K562 (cell line): ENCODE results near the gene ABCC10. TPM values are rescaled to one million over a fixed set of nuclear protein-coding genes. Genes with fewer than 3 reads are reported as not detected.

Experiments
- ATF3 ChIP-seq, 2 experiments: fragments of 450-650 bp in 1 of 2; sonication (generic) in 1 of 2; formaldehyde crosslinking in 1 of 2; IDR thresholded peaks in 1 of 2; conservative IDR thresholded peaks in 1 of 2; 2 replicates each; pipeline versions ENCODE4 v1.6.1 to v1.8.1; 2016 to 2023; ENCODE audit warnings: mild to moderate bottlenecking in 2 of 2, moderate library complexity in 2 of 2, inconsistent platforms in 1 of 2, missing genetic modification reagents in 1 of 2
- CTCF ChIP-seq, 3 experiments: IDR thresholded peaks in 2 of 3; conservative IDR thresholded peaks in 1 of 3; 2 replicates each; pipeline ENCODE4 v1.5.1; 2011 to 2012; ENCODE audit warnings: low read length in 3 of 3, mild to moderate bottlenecking in 3 of 3, control low read depth in 2 of 3, improper control_type of control experiment in 1 of 3, inconsistent platforms in 1 of 3, low read depth in 1 of 3, mixed read lengths in 1 of 3, moderate library complexity in 1 of 3; ENCODE audit not compliant: insufficient read depth in 2 of 3
- IFI16 ChIP-seq: fragments of 250-450 bp; sonication (Bioruptor Pico); IDR thresholded peaks from 2 replicates; pipeline ENCODE4 v2.1.2; 2022; ENCODE audit warnings: mild to moderate bottlenecking, inconsistent platforms
- KDM2B ChIP-seq: fragments of 250-450 bp; sonication (Bioruptor Pico); IDR thresholded peaks from 2 replicates; pipeline ENCODE4 v1.8.0; 2021; ENCODE audit warnings: mild to moderate bottlenecking, moderate library complexity
- MECOM ChIP-seq: fragments of 250-450 bp; sonication (Bioruptor Pico); IDR thresholded peaks from 2 replicates; pipeline ENCODE4 v1.8.0; 2022; ENCODE audit warnings: inconsistent platforms
- NONO ChIP-seq, 2 experiments: fragments of 200-400 bp in 1 of 2; fragments of 450-650 bp in 1 of 2; formaldehyde crosslinking in 1 of 2; IDR thresholded peaks; 2 replicates each; pipeline ENCODE4 v1.6.1; 2017; ENCODE audit warnings: low read depth in 2 of 2, mild to moderate bottlenecking in 2 of 2, moderate library complexity in 2 of 2, low read length in 1 of 2
- RBM39 ChIP-seq: fragments of 200-400 bp; formaldehyde crosslinking; optimal IDR thresholded peaks from 2 replicates; pipeline ENCODE3; 2018; ENCODE audit warnings: low read depth, low read length
- XRCC4 ChIP-seq: IDR thresholded peaks from one replicate; pipeline ENCODE4 v1.6.1; 2011; ENCODE audit not compliant: insufficient read depth, insufficient read length; ENCODE audit errors: extremely low read depth
- ZBTB34 ChIP-seq: fragments of 250-450 bp; sonication (Bioruptor Pico); IDR thresholded peaks from 2 replicates; pipeline ENCODE4 v1.8.0; 2021; ENCODE audit warnings: mild to moderate bottlenecking, moderate library complexity
- ZNF436 ChIP-seq: fragments of 250-450, 450-650 bp; sonication (Bioruptor Pico); formaldehyde crosslinking; IDR thresholded peaks from 2 replicates; pipeline ENCODE4 v1.7.0; 2020; ENCODE audit warnings: mild to moderate bottlenecking
- polyA plus RNA-seq, 8 experiments: library from polyadenylated mRNA; depleted of rRNA in 4 of 8; stranded (reverse) in 5 of 8; unstranded in 3 of 8; fragments of >200 nt; fragmentation: Nextera tagmentation in 2 of 8; fragmentation: Illumina TruSeq in 1 of 8; extraction: Ambion mirVana in 2 of 8; extraction: Trizol in 1 of 8; gene quantifications; 2 replicates each; pipeline versions ENCODE4 v1.2.1 to v1.2.3, GENCODE V29; 2011 to 2014; ENCODE audit warnings: inconsistent platforms in 1 of 8, missing spikeins in 1 of 8
- total RNA-seq, 7 experiments: library from RNA; depleted of rRNA in 6 of 7; stranded (reverse); fragments of >200 nt in 6 of 7; fragmentation: Illumina TruSeq in 2 of 7; extraction: Trizol in 2 of 7; gene quantifications; 2 replicates each; pipeline versions ENCODE4 v1.2.1 to v1.2.3, GENCODE V29; 2011 to 2021; ENCODE audit warnings: low replicate concordance in 1 of 7

ABCC10 gene
- total and polyA plus RNA-seq, 9 of the 15 experiments (the other 6 are each of a cell fraction or from before 2014, with no cell fraction given), result 2.4 to 29.1 (median 13.7) TPM

GRCh38 chr6:43427406-43428111 lies at the start of gene ABCC10 (continued):
- no peak for TF ChIP-seq MECOM (CRISPR knock-in tag)
- 0 out of 2 replicates have a peak, but pooled peaks have one; percentile 11 for TF ChIP-seq KDM2B
- no peak for TF ChIP-seq ZNF436 (CRISPR knock-in tag)
- no peak for TF ChIP-seq ATF3 (IDR thresholded peaks at IDR 0.05)
- TF ChIP-seq ATF3 (CRISPR knock-in tag; conservative IDR thresholded peaks at IDR 0.05), result peak; percentile 57; the same call in 1 of the 2 replicates
- no peak for TF ChIP-seq XRCC4
- TF ChIP-seq ZBTB34 (CRISPR knock-in tag), result no peak
- 0 out of 4 replicates have a peak, but pooled peaks of 1 of the 2 experiments have one; percentile 6 for TF ChIP-seq NONO (IDR thresholded peaks at IDR 0.05; ENCODE audit: low read depth in 2 of 2, low read length in 1 of 2)
- no peak for TF ChIP-seq IFI16 (CRISPR knock-in tag)
- peak; percentile 55 to 70 (median 65) for TF ChIP-seq CTCF (IDR thresholded peaks at IDR 0.05 in 2 of 3, conservative IDR thresholded peaks at IDR 0.05 in 1 of 3; ENCODE audit: insufficient read depth in 2 of 3, low read depth in 1 of 3, low read length in 3 of 3)
- no peak for TF ChIP-seq RBM39
